Astrocyte (in vitro differentiated cells and primary cell): ENCODE measurements around the gene TPGS1. TPM values are rescaled to one million over a fixed set of nuclear protein-coding genes. Genes with fewer than 3 reads are reported as not detected.
A peak's percentile ranks its signal among the peaks of the same experiment; 100 is the strongest.

Experiments used
- DNase-seq: peaks from one replicate; pipeline ENCODE4 v3.0.0-alpha.2; 2010; ENCODE audit warnings: low read depth
- FAIRE-seq: peaks from 2 replicates; lab custom pipeline; 2011; peaks lifted over from hg19 to GRCh38; lab: Jason Lieb, UNC
- H2AFZ ChIP-seq: 2 replicates; pipeline ENCODE4 v1.6.0; 2012; ENCODE audit warnings: low read depth, low read length, inconsistent platforms
- H3K27ac ChIP-seq: 2 replicates; pipeline ENCODE4 v1.5.1; 2011; ENCODE audit warnings: low read depth, low read length, inconsistent platforms
- H3K27me3 ChIP-seq: 2 replicates; pipeline ENCODE4 v1.6.0; 2011; ENCODE audit warnings: low read length, inconsistent platforms; ENCODE audit not compliant: insufficient read depth
- H3K36me3 ChIP-seq: 2 replicates; pipeline ENCODE4 v1.5.1; 2011; ENCODE audit warnings: low read length, inconsistent platforms; ENCODE audit not compliant: insufficient read depth
- H3K4me1 ChIP-seq: 2 replicates; pipeline ENCODE4 v1.5.1; 2011; ENCODE audit warnings: low read length, inconsistent platforms; ENCODE audit not compliant: insufficient read depth
- H3K4me2 ChIP-seq: 2 replicates; pipeline ENCODE4 v1.6.0; 2012; ENCODE audit warnings: low read length, inconsistent platforms
- H3K4me3 ChIP-seq: 2 replicates; pipeline ENCODE4 v1.5.1; 2011; ENCODE audit warnings: low read depth, mild to moderate bottlenecking, low read length, inconsistent platforms; ENCODE audit not compliant: insufficient read depth
- H3K79me2 ChIP-seq: 2 replicates; pipeline ENCODE4 v1.6.0; 2012; ENCODE audit warnings: mild to moderate bottlenecking, low read length, inconsistent platforms; ENCODE audit not compliant: insufficient read depth
- H3K9ac ChIP-seq: 2 replicates; pipeline ENCODE4 v1.6.0; 2012; ENCODE audit warnings: mild to moderate bottlenecking, low read length, inconsistent platforms
- H3K9me3 ChIP-seq: 2 replicates; pipeline ENCODE4 v1.5.1; 2012; ENCODE audit warnings: low read depth, mild to moderate bottlenecking, low read length, inconsistent platforms; ENCODE audit not compliant: insufficient read depth
- H4K20me1 ChIP-seq: 2 replicates; pipeline ENCODE4 v1.6.0; 2012; ENCODE audit warnings: low read length, inconsistent platforms; ENCODE audit not compliant: insufficient read depth
- H3K27ac Mint-ChIP-seq: one replicate; pipeline ENCODE4 v1.8.0; 2021; ENCODE audit warnings: mild to moderate bottlenecking, mixed read lengths; ENCODE audit not compliant: unreplicated experiment
- H3K27me3 Mint-ChIP-seq: one replicate; pipeline ENCODE4 v1.8.0; 2021; ENCODE audit warnings: low read depth, mixed read lengths; ENCODE audit not compliant: unreplicated experiment
- H3K36me3 Mint-ChIP-seq: one replicate; pipeline ENCODE4 v1.8.0; 2021; ENCODE audit warnings: low read depth, mixed read lengths; ENCODE audit not compliant: unreplicated experiment
- H3K4me1 Mint-ChIP-seq: one replicate; pipeline ENCODE4 v1.8.0; 2021; ENCODE audit warnings: low read depth, mixed read lengths; ENCODE audit not compliant: unreplicated experiment
- H3K4me3 Mint-ChIP-seq: one replicate; pipeline ENCODE4 v1.8.0; 2021; ENCODE audit warnings: mild to moderate bottlenecking, moderate library complexity, mixed read lengths; ENCODE audit not compliant: unreplicated experiment
- H3K9me3 Mint-ChIP-seq: one replicate; pipeline ENCODE4 v1.8.0; 2021; ENCODE audit warnings: mild to moderate bottlenecking, mixed read lengths; ENCODE audit not compliant: unreplicated experiment
- EZH2 ChIP-seq: IDR thresholded peaks from 2 replicates; pipeline ENCODE4 v1.6.1; 2012; ENCODE audit warnings: mild to moderate bottlenecking, low read length, inconsistent platforms; ENCODE audit not compliant: insufficient read depth
- total RNA-seq: library from RNA; stranded (reverse); gene quantifications from 2 replicates; pipeline ENCODE4 v1.2.1, GENCODE V29; 2021
- TF ChIP-seq, protein P1 (sequence below): IDR thresholded peaks from 2 replicates; pipeline ENCODE4 v1.5.1; 2011; ENCODE audit warnings: low read depth, mild to moderate bottlenecking, inconsistent platforms, low read length, moderate library complexity; ENCODE audit not compliant: insufficient read depth

TPGS1 gene
- total RNA-seq, 1 donor from 2014 or later = 17.9 TPM

DNA sequence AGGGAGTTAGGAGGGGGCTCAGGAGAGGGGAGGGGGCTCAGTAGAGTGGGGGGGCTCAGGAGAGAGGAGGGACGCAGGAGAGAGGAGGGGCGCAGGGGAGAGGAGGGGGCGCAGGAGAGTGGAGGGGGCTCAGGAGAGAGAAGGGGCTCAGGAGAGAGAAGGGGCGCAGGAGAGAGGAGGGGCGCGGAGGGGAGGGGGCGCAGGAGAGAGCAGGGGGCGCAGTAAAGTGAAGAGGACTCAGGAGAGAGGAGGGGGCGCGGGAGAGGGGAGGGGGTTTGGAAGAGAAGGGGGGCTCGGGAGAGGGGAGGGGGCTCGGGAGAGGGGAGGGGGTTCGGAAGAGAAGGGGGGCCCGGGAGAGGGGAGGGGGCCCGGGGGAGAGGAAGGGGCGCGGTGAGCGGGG is 10.3 kb upstream of the TPGS1 start:
- Histone ChIP-seq H3K9me3 (peaks cover 3% of the 10 kb centered on the region), H3K27me3 (peaks cover 12% of the 10 kb centered on the region), H3K9ac (no peak overlapping the region), H4K20me1 (peaks cover 2% of the 10 kb centered on the region), H3K36me3 (no peaks in the 10 kb centered on the region), H3K27ac (no peak overlapping the region), H3K4me1 (no peaks in the 10 kb centered on the region), H3K79me2 (no peaks in the 10 kb centered on the region), H2AFZ (no peak overlapping the region), H3K4me2 (no peak overlapping the region), H3K4me3 (no peak overlapping the region)
- H3K27ac Mint-ChIP-seq = no peak overlapping the region
- H3K9me3 Mint-ChIP-seq = peaks cover 3% of the 10 kb centered on the region
- no peak overlapping the region for H3K4me3 Mint-ChIP-seq
- TF ChIP-seq, protein P1, sequence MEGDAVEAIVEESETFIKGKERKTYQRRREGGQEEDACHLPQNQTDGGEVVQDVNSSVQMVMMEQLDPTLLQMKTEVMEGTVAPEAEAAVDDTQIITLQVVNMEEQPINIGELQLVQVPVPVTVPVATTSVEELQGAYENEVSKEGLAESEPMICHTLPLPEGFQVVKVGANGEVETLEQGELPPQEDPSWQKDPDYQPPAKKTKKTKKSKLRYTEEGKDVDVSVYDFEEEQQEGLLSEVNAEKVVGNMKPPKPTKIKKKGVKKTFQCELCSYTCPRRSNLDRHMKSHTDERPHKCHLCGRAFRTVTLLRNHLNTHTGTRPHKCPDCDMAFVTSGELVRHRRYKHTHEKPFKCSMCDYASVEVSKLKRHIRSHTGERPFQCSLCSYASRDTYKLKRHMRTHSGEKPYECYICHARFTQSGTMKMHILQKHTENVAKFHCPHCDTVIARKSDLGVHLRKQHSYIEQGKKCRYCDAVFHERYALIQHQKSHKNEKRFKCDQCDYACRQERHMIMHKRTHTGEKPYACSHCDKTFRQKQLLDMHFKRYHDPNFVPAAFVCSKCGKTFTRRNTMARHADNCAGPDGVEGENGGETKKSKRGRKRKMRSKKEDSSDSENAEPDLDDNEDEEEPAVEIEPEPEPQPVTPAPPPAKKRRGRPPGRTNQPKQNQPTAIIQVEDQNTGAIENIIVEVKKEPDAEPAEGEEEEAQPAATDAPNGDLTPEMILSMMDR = no peak
- no peak for TF ChIP-seq EZH2
- H3K4me1 Mint-ChIP-seq = no peaks in the 10 kb centered on the region
- peaks cover 3% of the 10 kb centered on the region for H3K36me3 Mint-ChIP-seq
- H3K27me3 Mint-ChIP-seq = peaks cover 27% of the 10 kb centered on the region
- DNase-seq = no peak
- no peak for FAIRE-seq

GRCh38 chr19:497491-497868 is 9.8 kb upstream of the TPGS1 start:
- Mint-ChIP-seq H3K27me3 (peaks cover 27% of the 10 kb centered on the region), H3K4me1 (no peaks in the 10 kb centered on the region), H3K4me3 (no peak overlapping the region), H3K9me3 (peaks cover 4% of the 10 kb centered on the region), H3K36me3 (peaks cover 5% of the 10 kb centered on the region), H3K27ac (no peak overlapping the region)
- TF ChIP-seq EZH2 = no peak
- TF ChIP-seq, protein P1 = no peak
- Histone ChIP-seq H4K20me1 (peaks cover 2% of the 10 kb centered on the region), H3K27me3 (peaks cover 12% of the 10 kb centered on the region), H3K9me3 (peaks cover 3% of the 10 kb centered on the region), H2AFZ (no peak overlapping the region), H3K9ac (no peak overlapping the region), H3K79me2 (no peaks in the 10 kb centered on the region), H3K4me3 (no peak overlapping the region), H3K4me2 (no peak overlapping the region), H3K36me3 (no peaks in the 10 kb centered on the region), H3K27ac (no peak overlapping the region), H3K4me1 (no peaks in the 10 kb centered on the region)
- no peak for FAIRE-seq
- no peak for DNase-seq

DNA sequence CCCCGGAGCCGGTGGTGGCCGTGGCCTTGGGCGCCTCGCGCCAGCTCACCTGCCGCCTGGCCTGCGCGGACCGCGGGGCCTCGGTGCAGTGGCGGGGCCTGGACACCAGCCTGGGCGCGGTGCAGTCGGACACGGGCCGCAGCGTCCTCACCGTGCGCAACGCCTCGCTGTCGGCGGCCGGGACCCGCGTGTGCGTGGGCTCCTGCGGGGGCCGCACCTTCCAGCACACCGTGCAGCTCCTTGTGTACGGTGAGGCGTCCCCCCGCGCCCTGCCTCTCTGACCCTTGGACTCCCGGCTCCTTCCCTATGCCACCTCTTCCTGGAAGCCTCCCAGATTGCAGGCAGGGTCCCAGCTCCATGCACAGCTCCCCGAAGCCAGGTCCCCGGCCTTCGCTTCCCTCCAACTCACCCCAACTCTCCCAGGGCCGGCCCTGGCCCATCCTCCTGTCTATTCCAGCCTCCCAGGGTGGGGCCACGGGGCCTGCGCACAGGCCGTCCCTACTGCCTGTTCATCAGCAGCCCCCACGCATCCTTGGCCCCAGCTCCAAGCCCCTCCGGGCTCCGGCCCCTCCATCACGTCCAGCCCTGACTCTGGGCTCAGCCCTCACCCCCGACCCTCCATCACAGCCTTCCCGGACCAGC is 9.3 kb upstream of the TPGS1 start:
- Histone ChIP-seq H3K4me1 (no peaks in the 10 kb centered on the region), H3K27ac (no peak overlapping the region), H4K20me1 (peaks cover 2% of the 10 kb centered on the region), H3K79me2 (no peaks in the 10 kb centered on the region), H2AFZ (no peak overlapping the region), H3K9ac (no peak overlapping the region), H3K36me3 (no peaks in the 10 kb centered on the region), H3K4me2 (no peak overlapping the region), H3K27me3 (peaks cover 12% of the 10 kb centered on the region), H3K4me3 (no peak overlapping the region), H3K9me3 (peaks cover 3% of the 10 kb centered on the region)
- DNase-seq = no peak
- peaks cover 5% of the 10 kb centered on the region for H3K36me3 Mint-ChIP-seq
- no peak overlapping the region for H3K27ac Mint-ChIP-seq
- H3K27me3 Mint-ChIP-seq = peaks cover 27% of the 10 kb centered on the region
- peak; percentile 99 for TF ChIP-seq EZH2
- TF ChIP-seq, protein P1 = no peak
- H3K4me3 Mint-ChIP-seq = no peak overlapping the region
- no peaks in the 10 kb centered on the region for H3K4me1 Mint-ChIP-seq
- no peak for FAIRE-seq
- peaks cover 6% of the 10 kb centered on the region for H3K9me3 Mint-ChIP-seq
